ENCODE results near the gene FAM120B. TPM values are rescaled to one million over a fixed set of nuclear protein-coding genes. Genes with fewer than 3 reads are reported as not detected.
A peak's percentile ranks its signal among the peaks of the same experiment; 100 is the strongest.

FAM120B gene
- total and polyA plus RNA-seq, 4 donors, result 5.5 to 38.5 (median 20.4) TPM

- H3K9me3 ChIP-seq (ENCODE audit: control insufficient read depth, low read length), result no peaks in the 10 kb centered on the region
- H3K27ac ChIP-seq (ENCODE audit: low read depth in 1 of 2, low read length in 2 of 2), result no peak overlapping the region
- no peak for ATAC-seq (ENCODE audit: low FRiP score)
- DNase-seq, result peak in 1 of 2 donors; percentile 21
- intact Hi-C loops (cut with DNase I), result no loop called here
- no peaks in the 10 kb centered on the region for H3K36me3 ChIP-seq (ENCODE audit: control insufficient read depth in 1 of 2, insufficient read depth in 2 of 2, low read length in 1 of 2)
- no peaks in the 10 kb centered on the region for H3K27me3 ChIP-seq (ENCODE audit: control insufficient read depth in 1 of 2, insufficient read depth in 2 of 2, low read length in 1 of 2)
- 82 to 86% methylated on average over 17 of the region's 17 CpGs for WGBS, 2 donors
- H3K4me3 ChIP-seq (ENCODE audit: low read length in 2 of 2), result no peak overlapping the region
- no peaks in the 10 kb centered on the region for H3K4me1 ChIP-seq (ENCODE audit: control insufficient read depth in 1 of 2, insufficient read depth in 2 of 2, low read length in 2 of 2)
Measured at GRCh38 chr6:170269846-170270541, 36.6 kb upstream of the FAM120B start.

DNA sequence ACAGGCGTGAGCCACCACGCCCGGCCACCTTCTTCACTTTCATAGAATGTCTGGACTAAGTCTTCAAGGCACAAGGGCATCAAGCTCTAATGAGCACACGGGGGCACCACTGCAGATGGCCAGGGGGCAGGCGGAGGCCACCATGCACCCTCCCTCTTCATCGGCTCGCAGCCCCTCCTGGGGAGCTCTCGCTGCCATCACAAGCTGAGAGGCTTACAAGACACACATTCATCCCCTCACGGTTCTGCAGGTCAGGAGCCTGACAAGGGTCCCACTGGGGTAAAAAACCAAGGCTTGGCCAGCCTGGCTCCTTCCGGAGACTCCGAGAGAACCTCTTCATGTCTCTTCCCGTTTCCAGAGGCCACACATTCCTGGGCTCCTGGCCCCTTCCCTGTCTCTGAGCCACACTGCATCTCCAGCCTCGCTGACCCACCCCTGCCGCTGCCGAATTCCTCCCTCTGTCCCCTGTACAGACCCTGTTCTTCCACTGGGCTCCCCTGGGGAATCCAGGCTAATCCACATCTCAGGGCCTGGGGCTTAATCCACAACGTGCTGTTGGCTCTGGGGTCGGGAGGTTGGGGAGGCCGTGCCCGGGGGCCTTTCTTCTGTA lies 35.5 kb upstream of the FAM120B start:
- intact Hi-C loops (cut with DNase I), result no loop called here
- H3K36me3 ChIP-seq (ENCODE audit: control insufficient read depth in 1 of 2, insufficient read depth in 2 of 2, low read length in 1 of 2), result no peaks in the 10 kb centered on the region
- H3K27me3 ChIP-seq (ENCODE audit: control insufficient read depth in 1 of 2, insufficient read depth in 2 of 2, low read length in 1 of 2), result no peaks in the 10 kb centered on the region
- 95 to 96% methylated on average over 18 to 19 of the region's 19 CpGs for WGBS, 2 donors
- no peaks in the 10 kb centered on the region for H3K9me3 ChIP-seq (ENCODE audit: control insufficient read depth, low read length)
- H3K27ac ChIP-seq (ENCODE audit: low read depth in 1 of 2, low read length in 2 of 2), result no peak overlapping the region
- no peak overlapping the region for H3K4me3 ChIP-seq (ENCODE audit: low read length in 2 of 2)
- DNase-seq (peak in 1 of 2 donors; percentile 29), ATAC-seq (ENCODE audit: low FRiP score) (no peak)
- H3K4me1 ChIP-seq (ENCODE audit: control insufficient read depth in 1 of 2, insufficient read depth in 2 of 2, low read length in 2 of 2), result no peaks in the 10 kb centered on the region

DNA sequence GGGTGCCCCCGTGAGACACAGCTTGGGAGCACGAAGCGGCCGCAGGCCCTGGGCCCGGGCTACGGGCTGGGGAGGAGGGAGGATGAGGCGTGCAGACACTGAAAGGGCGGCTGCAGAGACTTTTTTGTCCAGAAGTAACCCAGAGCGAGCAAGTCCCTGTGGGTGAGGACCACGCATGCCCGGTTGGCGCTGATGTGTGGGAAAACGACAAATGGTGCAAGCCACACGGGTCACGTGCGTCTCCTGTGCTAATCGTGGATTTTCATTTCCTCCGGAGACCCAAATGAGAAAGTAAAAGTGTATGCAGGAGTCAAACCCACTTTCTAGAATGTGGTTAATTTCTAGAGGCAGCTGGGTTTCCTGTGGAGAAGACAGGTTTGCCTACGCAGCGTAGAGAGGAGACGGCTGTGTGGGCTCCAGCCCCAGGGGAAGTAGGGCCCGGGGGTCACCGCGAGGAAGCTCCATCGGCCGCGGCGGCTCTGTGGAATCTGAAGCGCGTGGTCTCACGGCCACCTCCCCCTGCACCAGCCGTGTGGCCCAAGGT lies 34.7 kb upstream of the FAM120B start:
- H3K27ac ChIP-seq (ENCODE audit: low read depth in 1 of 2, low read length in 2 of 2), result no peak overlapping the region
- DNase-seq (peak in 1 of 2 donors; percentile 78), ATAC-seq (ENCODE audit: low FRiP score) (no peak)
- intact Hi-C loops (cut with DNase I), result no loop called here
- H3K4me1 ChIP-seq (ENCODE audit: control insufficient read depth in 1 of 2, insufficient read depth in 2 of 2, low read length in 2 of 2), result no peaks in the 10 kb centered on the region
- no peaks in the 10 kb centered on the region for H3K9me3 ChIP-seq (ENCODE audit: control insufficient read depth, low read length)
- H3K27me3 ChIP-seq (ENCODE audit: control insufficient read depth in 1 of 2, insufficient read depth in 2 of 2, low read length in 1 of 2), result no peaks in the 10 kb centered on the region
- no peak overlapping the region for H3K4me3 ChIP-seq (ENCODE audit: low read length in 2 of 2)
- H3K36me3 ChIP-seq (ENCODE audit: control insufficient read depth in 1 of 2, insufficient read depth in 2 of 2, low read length in 1 of 2), result no peaks in the 10 kb centered on the region
- 90 to 91% methylated on average over 32 of the region's 32 CpGs for WGBS, 2 donors

DNA sequence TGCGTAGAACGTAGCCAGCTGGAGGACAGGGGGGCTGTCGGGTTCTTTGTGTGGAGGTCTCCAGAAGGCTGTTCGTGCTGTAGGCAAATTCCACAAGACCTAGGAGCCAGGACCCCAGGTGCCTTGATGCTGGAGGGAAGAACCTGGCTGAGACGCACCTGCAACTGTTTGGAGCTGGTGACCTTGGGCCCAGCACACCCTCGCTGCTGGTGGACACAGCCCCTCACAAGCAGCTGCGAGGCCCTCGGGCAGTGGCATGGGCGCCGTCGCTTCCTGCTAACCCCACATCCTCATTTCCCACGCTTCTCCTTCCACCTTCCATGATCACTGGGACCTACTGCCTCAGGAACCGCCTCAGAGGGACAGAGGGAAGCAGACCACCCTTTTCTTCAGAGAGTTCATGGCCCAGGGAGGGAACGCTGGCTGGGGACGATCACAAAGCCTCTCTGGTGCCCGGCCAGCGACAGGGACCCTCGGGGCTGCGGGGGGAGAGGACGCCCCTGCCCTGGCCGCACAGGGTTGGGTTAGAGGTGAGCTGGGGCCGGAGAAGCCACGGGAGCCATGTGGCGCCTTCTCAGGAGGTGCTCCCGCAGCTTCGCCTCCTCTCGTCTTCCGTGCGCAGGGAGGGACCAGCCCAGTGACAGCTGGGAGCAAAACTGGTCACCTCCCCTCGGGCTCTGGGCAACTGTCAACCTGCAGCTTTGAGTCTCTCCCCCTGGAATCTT lies 34.1 kb upstream of the FAM120B start:
- intact Hi-C loops (cut with DNase I), result no loop called here
- Histone ChIP-seq H3K27me3 (ENCODE audit: control insufficient read depth in 1 of 2, insufficient read depth in 2 of 2, low read length in 1 of 2) (no peaks in the 10 kb centered on the region), H3K27ac (ENCODE audit: low read depth in 1 of 2, low read length in 2 of 2) (no peak overlapping the region), H3K4me3 (ENCODE audit: low read length in 2 of 2) (no peak overlapping the region), H3K4me1 (ENCODE audit: control insufficient read depth in 1 of 2, insufficient read depth in 2 of 2, low read length in 2 of 2) (no peaks in the 10 kb centered on the region), H3K9me3 (ENCODE audit: control insufficient read depth, low read length) (no peaks in the 10 kb centered on the region), H3K36me3 (ENCODE audit: control insufficient read depth in 1 of 2, insufficient read depth in 2 of 2, low read length in 1 of 2) (no peaks in the 10 kb centered on the region)
- WGBS, 2 donors, result 84 to 88% methylated on average over 30 of the region's 30 CpGs
- ATAC-seq (ENCODE audit: low FRiP score) (no peak), DNase-seq (peak in 1 of 2 donors; percentile 25)

GRCh38 chr6:170273191-170273590 lies 33.4 kb upstream of the FAM120B start:
- Histone ChIP-seq H3K9me3 (ENCODE audit: control insufficient read depth, low read length) (no peaks in the 10 kb centered on the region), H3K27me3 (ENCODE audit: control insufficient read depth in 1 of 2, insufficient read depth in 2 of 2, low read length in 1 of 2) (no peaks in the 10 kb centered on the region), H3K36me3 (ENCODE audit: control insufficient read depth in 1 of 2, insufficient read depth in 2 of 2, low read length in 1 of 2) (no peaks in the 10 kb centered on the region), H3K27ac (ENCODE audit: low read depth in 1 of 2, low read length in 2 of 2) (no peak overlapping the region), H3K4me3 (ENCODE audit: low read length in 2 of 2) (no peak overlapping the region), H3K4me1 (ENCODE audit: control insufficient read depth in 1 of 2, insufficient read depth in 2 of 2, low read length in 2 of 2) (no peaks in the 10 kb centered on the region)
- peak in 1 of 2 donors; percentile 26 for DNase-seq
- intact Hi-C loops (cut with DNase I), result no loop called here
- WGBS, 2 donors, result 94 to 95% methylated on average over 15 to 23 of the region's 23 CpGs
- no peak for ATAC-seq (ENCODE audit: low FRiP score)

DNA sequence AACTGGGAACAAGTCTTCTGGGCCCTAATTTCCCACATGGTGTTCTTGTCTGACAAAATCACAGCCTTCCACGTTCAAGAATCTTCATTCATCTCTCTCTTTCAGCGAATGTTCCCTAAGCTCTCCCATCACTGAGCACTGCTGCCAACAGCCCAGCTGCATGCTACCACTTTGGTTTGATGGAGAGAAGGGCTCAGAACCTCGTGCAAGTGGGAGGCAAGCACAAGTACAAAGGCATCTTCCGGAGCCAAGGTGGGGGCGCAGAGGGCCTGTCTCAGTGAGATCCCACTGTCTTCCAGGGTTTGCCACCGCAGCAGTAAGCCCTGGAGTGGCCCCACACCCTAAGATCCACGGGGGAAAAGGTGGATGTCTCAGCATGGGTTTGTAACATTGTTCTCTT lies 32.9 kb upstream of the FAM120B start:
- H3K27me3 ChIP-seq (ENCODE audit: control insufficient read depth in 1 of 2, insufficient read depth in 2 of 2, low read length in 1 of 2), result no peaks in the 10 kb centered on the region
- no peaks in the 10 kb centered on the region for H3K36me3 ChIP-seq (ENCODE audit: control insufficient read depth in 1 of 2, insufficient read depth in 2 of 2, low read length in 1 of 2)
- intact Hi-C loops (cut with DNase I), result no loop called here
- no peak overlapping the region for H3K4me3 ChIP-seq (ENCODE audit: low read length in 2 of 2)
- H3K9me3 ChIP-seq (ENCODE audit: control insufficient read depth, low read length), result no peaks in the 10 kb centered on the region
- 76 to 81% methylated on average over 7 of the region's 7 CpGs for WGBS, 2 donors
- H3K27ac ChIP-seq (ENCODE audit: low read depth in 1 of 2, low read length in 2 of 2), result no peak overlapping the region
- no peak for ATAC-seq (ENCODE audit: low FRiP score)
- H3K4me1 ChIP-seq (ENCODE audit: control insufficient read depth in 1 of 2, insufficient read depth in 2 of 2, low read length in 2 of 2), result no peaks in the 10 kb centered on the region
- DNase-seq, result no peak

DNA sequence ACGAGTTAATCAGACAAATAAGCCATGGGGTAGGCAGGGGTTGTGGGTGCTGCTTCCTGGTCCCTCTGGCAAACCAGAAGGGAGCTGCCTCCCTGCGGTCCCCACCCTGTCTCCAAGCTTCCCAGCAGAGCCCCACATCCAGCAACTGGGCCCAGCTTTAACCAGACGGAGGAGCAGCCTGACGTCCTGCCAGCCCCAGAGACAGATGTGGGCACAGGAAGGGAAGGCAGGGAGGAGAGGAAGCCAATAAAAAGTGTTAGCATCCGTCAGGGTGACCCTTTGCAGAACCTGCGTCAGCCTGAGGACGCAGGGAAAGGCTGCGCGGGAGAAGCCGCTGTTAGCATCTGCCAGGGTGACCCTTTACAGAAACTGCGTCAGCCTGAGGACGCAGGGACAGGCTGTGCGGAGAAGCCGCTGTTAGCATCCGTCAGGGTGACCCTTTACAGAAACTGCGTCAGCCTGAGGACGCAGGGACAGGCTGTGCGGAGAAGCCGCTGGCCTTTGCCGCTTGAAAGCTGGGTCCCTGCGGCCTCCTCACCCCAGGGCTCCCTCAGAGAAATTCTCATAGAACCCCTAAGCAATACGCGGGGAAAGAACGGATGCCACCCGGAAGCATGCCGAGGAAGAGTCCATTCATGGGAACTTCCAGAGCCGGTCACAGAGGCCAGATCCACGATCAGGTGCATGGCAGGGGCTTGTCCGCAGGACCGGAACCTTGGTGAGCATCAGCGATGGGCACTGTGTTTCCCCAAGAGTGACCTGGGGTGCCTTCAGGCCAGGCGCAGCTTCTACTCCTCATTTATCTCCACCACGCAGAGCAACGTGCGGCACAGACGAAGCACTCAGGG lies 31.6 kb upstream of the FAM120B start:
- Histone ChIP-seq H3K4me3 (ENCODE audit: low read length in 2 of 2) (no peak overlapping the region), H3K9me3 (ENCODE audit: control insufficient read depth, low read length) (no peaks in the 10 kb centered on the region), H3K36me3 (ENCODE audit: control insufficient read depth in 1 of 2, insufficient read depth in 2 of 2, low read length in 1 of 2) (no peaks in the 10 kb centered on the region), H3K27ac (ENCODE audit: low read depth in 1 of 2, low read length in 2 of 2) (no peak overlapping the region), H3K27me3 (ENCODE audit: control insufficient read depth in 1 of 2, insufficient read depth in 2 of 2, low read length in 1 of 2) (no peaks in the 10 kb centered on the region), H3K4me1 (ENCODE audit: control insufficient read depth in 1 of 2, insufficient read depth in 2 of 2, low read length in 2 of 2) (no peaks in the 10 kb centered on the region)
- intact Hi-C loops (cut with DNase I), result no loop called here
- WGBS, 2 donors, result 92% methylated on average over 36 of the region's 36 CpGs
- DNase-seq (peak; percentile 34 to 55), ATAC-seq (ENCODE audit: low FRiP score) (no peak)

DNA sequence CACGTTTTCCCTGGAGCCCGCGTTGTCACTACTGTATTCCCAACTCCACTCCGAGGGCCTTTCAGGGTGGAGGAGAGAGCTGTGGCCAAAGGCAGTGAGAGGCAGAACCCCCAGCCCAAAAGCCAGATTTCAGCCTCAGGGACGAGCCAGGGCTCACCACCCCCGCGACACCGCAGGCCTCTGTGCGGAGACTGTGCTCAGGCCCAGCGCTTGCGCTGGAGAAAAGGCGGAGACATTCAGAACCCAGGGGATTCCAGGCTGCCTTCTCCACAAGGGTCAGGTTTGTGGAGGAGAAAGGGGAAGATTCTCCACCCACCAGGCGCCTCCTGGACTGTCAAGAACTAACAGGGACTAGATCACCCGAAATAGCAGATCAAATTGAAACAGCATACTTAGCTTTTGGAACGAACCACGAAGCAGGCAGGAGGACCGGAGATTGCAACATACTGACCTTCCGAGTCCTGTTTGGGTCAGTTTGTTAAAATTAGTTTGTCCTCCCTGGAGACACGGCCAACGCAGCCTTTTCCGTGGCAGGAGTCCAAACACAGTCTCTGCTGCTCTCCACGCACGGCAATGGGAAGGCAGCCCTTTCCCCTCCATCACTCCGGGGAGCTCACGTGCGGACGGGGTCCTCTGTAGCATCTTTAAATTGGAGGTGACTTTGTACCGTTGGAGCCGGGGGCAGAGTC lies 30.0 kb upstream of the FAM120B start:
- intact Hi-C loops (cut with DNase I), result no loop called here
- Histone ChIP-seq H3K36me3 (ENCODE audit: control insufficient read depth in 1 of 2, insufficient read depth in 2 of 2, low read length in 1 of 2) (no peaks in the 10 kb centered on the region), H3K27ac (ENCODE audit: low read depth in 1 of 2, low read length in 2 of 2) (no peak overlapping the region), H3K27me3 (ENCODE audit: control insufficient read depth in 1 of 2, insufficient read depth in 2 of 2, low read length in 1 of 2) (no peaks in the 10 kb centered on the region), H3K9me3 (ENCODE audit: control insufficient read depth, low read length) (no peaks in the 10 kb centered on the region), H3K4me3 (ENCODE audit: low read length in 2 of 2) (no peak overlapping the region), H3K4me1 (ENCODE audit: control insufficient read depth in 1 of 2, insufficient read depth in 2 of 2, low read length in 2 of 2) (no peaks in the 10 kb centered on the region)
- ATAC-seq (ENCODE audit: low FRiP score), result peak; percentile 65
- 42 to 51% methylated on average over 29 of the region's 29 CpGs for WGBS, 2 donors
- peak; percentile 73 to 86 for DNase-seq

Data from aorta (tissue), 5 donors.